ENCODE results near the gene MEGF8. TPM values are rescaled to one million over a fixed set of nuclear protein-coding genes. Genes with fewer than 3 reads are reported as not detected.

Gene MEGF8
- polyA plus RNA-seq, 1 donor from 2014 or later, result 0.90 TPM

DNA sequence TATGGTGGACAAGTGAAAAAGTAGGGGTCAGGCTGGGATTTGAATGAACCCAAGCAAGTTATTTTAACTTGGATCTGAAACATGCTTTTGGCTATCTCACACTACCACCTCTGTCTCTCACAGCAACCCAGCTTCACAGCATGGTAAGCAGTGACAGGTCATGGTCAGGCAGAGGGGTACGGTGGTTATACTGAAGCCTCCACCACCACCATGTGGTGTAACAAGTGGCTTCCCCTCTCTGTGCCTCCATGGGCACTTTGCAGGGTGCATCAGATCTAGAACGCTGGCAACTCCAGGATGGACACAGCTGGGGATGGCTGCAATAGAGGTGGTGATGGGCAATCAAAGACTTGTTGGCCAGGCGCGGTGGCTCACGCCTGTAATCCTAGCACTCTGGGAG is 13.1 kb upstream of the MEGF8 start:
- Mint-ChIP-seq H3K27me3 (peaks cover 22% of the 10 kb centered on the region), H3K36me3 (no peaks in the 10 kb centered on the region), H3K27ac (no peak overlapping the region), H3K9me3 (no peaks in the 10 kb centered on the region), H3K4me3 (peak overlapping the region in 3 of 4 donors; percentile 13 to 74 (median 73)), H3K4me1 (peaks cover 0 to 7% (median 4%) of the 10 kb centered on the region in 3 donors)

- no peaks in the 10 kb centered on the region for H3K36me3 Mint-ChIP-seq
- no peaks in the 10 kb centered on the region for H3K9me3 Mint-ChIP-seq
- peaks cover 0 to 8% (median 4%) of the 10 kb centered on the region in 3 donors for H3K4me1 Mint-ChIP-seq
- H3K4me3 Mint-ChIP-seq, result peak within 1 kb of the TSS; percentile 13 to 91 (median 69)
- H3K27me3 Mint-ChIP-seq, result peaks cover 22% of the 10 kb centered on the region
- peak within 1 kb of the TSS in 1 of 3 donors; percentile 71 for H3K27ac Mint-ChIP-seq
Observed at GRCh38 chr19:42313096-42313839, 12.2 kb upstream of the MEGF8 start, which contains the start of gene TMEM145. TMEM145 (plus strand) TSS chr19:42313309; CDS start chr19:42313377, 68 bp downstream.

DNA sequence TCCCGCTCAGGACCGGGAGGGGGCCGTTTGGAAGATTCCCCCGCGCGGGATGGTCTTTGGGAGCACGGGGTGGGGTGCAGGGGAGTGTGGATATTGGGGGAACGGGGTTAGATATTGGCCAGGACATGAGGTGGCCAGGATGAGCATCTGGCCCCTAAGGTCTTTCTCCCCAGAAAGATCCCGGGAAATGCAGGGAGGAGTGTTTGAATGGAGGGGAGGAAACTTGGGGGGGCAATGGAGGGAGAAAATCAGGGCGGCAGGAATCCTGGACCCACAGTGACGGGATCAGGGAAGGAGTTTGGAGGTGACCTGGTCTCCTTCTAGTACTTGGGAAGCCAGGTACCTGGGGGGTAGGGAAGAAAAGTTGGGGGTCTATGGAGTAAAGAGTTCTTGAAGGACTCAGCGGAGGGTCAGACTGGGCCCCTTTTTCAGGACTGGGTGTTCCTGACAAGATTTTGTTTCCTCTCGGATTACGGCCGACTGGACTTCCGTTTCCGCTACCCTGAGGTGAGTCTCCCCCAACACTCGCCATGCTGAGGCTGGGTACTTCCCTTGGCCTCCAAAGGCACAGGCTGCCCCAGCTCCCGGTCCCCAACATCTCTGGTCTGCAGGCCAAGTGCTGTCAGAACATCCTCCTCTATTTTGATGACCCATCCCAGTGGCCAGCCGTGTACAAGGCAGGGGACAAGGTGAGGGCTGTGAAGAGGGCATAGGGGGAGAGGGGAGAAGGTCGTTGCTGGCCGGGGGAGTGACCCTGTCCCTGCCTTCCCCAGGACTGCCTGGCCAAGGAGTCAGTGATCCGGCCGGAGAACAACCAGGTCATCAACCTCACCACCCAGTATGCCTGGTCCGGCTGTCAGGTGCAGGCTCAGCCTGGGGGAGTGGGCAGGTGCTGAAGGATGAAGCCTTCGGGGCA is 11.3 kb upstream of the MEGF8 start:
- Mint-ChIP-seq H3K36me3 (no peaks in the 10 kb centered on the region), H3K27ac (peak overlapping the region in 1 of 3 donors; percentile 71), H3K4me3 (peak overlapping the region in 3 of 4 donors; percentile 28 to 81 (median 65)), H3K9me3 (no peaks in the 10 kb centered on the region), H3K27me3 (peaks cover 22% of the 10 kb centered on the region), H3K4me1 (peaks cover 0 to 7% (median 4%) of the 10 kb centered on the region in 3 donors)

GRCh38 chr19:42315024-42315423 is 10.4 kb upstream of the MEGF8 start:
- Mint-ChIP-seq H3K27me3 (peaks cover 22% of the 10 kb centered on the region), H3K4me1 (peaks cover 0 to 7% (median 4%) of the 10 kb centered on the region in 3 donors), H3K4me3 (peak overlapping the region in 1 of 4 donors; percentile 77), H3K36me3 (no peaks in the 10 kb centered on the region), H3K27ac (no peak overlapping the region), H3K9me3 (no peaks in the 10 kb centered on the region)

- Mint-ChIP-seq H3K4me3 (peak overlapping the region in 2 of 4 donors; percentile 39 to 66), H3K27me3 (peaks cover 21% of the 10 kb centered on the region), H3K4me1 (peaks cover 0 to 8% (median 4%) of the 10 kb centered on the region in 3 donors), H3K36me3 (no peaks in the 10 kb centered on the region), H3K9me3 (no peaks in the 10 kb centered on the region), H3K27ac (no peak overlapping the region)
Observed at GRCh38 chr19:42316223-42317211, 8.9 kb upstream of the MEGF8 start.

DNA sequence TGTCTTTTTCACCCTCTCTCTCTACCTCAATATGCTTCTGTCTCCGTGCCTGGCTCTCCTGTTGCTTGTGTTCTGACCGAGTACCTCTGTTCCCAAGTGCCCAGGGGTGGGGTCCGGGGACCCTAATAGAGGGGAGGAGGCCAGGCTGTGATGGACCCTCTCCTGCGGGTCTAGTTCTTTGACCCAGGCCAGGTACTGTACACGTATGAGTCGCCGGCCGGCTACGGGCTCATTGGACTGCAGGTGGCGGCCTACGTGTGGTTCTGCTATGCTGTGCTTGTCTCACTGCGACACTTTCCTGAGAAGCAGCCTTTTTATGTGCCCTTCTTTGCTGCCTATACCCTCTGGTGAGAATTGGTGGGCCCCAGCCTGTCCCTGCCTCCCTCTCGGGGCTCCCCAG is 7.9 kb upstream of the MEGF8 start:
- no peak overlapping the region for H3K27ac Mint-ChIP-seq
- no peaks in the 10 kb centered on the region for H3K9me3 Mint-ChIP-seq
- no peaks in the 10 kb centered on the region for H3K36me3 Mint-ChIP-seq
- H3K27me3 Mint-ChIP-seq, result peaks cover 17% of the 10 kb centered on the region
- H3K4me1 Mint-ChIP-seq, result peaks cover 0 to 8% (median 4%) of the 10 kb centered on the region in 3 donors
- peak overlapping the region in 1 of 4 donors; percentile 39 for H3K4me3 Mint-ChIP-seq

DNA sequence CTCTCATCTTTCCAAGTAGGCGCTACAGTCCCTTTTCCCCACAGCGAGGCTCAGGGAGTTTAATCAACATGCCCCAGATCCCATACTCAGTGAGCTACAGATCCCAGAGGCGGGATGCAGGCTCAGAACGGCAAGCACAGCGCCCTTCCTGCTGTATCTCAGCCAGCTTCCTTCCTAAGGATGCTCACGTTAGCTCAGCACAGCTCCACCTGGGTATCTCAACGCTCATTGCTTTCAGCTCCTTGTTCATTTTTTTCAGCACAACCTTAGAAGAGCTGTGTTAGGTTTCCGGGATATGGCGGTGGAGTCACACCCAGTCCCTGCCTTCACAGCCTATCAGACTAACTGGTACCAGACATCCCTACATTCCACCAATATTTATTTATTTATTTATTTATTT is 3.1 kb upstream of the MEGF8 start:
- no peak overlapping the region for H3K4me3 Mint-ChIP-seq
- H3K27ac Mint-ChIP-seq, result no peak overlapping the region
- peaks cover 12% of the 10 kb centered on the region for H3K27me3 Mint-ChIP-seq
- H3K4me1 Mint-ChIP-seq, result peaks cover 13 to 21% (median 13%) of the 10 kb centered on the region in 3 donors
- no peaks in the 10 kb centered on the region for H3K36me3 Mint-ChIP-seq
- H3K9me3 Mint-ChIP-seq, result no peaks in the 10 kb centered on the region

DNA sequence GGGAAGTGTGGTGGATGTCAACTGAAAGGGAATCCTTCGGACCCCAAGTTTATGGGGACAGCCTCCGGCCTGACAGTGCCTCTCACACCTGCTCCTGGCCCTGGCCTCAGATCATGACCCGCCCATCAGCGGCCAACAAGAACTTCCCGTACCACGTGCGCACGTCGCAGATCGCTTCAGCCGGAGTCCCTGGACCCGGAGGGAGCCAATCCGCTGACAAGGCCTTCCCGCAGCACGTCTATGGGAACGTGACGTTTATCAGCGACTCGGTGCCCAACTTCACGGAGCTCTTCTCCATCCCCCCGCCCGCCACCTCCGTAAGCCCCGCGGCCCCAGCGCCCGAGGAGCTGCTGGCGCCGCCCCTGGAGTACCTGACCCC is 2.0 kb upstream of the MEGF8 start:
- peaks cover 11 to 22% (median 19%) of the 10 kb centered on the region in 3 donors for H3K4me1 Mint-ChIP-seq
- H3K36me3 Mint-ChIP-seq, result no peaks in the 10 kb centered on the region
- H3K27me3 Mint-ChIP-seq, result peaks cover 12% of the 10 kb centered on the region
- no peaks in the 10 kb centered on the region for H3K9me3 Mint-ChIP-seq
- H3K27ac Mint-ChIP-seq, result no peak overlapping the region
- H3K4me3 Mint-ChIP-seq, result peak overlapping the region; percentile 33 to 79 (median 56)

DNA sequence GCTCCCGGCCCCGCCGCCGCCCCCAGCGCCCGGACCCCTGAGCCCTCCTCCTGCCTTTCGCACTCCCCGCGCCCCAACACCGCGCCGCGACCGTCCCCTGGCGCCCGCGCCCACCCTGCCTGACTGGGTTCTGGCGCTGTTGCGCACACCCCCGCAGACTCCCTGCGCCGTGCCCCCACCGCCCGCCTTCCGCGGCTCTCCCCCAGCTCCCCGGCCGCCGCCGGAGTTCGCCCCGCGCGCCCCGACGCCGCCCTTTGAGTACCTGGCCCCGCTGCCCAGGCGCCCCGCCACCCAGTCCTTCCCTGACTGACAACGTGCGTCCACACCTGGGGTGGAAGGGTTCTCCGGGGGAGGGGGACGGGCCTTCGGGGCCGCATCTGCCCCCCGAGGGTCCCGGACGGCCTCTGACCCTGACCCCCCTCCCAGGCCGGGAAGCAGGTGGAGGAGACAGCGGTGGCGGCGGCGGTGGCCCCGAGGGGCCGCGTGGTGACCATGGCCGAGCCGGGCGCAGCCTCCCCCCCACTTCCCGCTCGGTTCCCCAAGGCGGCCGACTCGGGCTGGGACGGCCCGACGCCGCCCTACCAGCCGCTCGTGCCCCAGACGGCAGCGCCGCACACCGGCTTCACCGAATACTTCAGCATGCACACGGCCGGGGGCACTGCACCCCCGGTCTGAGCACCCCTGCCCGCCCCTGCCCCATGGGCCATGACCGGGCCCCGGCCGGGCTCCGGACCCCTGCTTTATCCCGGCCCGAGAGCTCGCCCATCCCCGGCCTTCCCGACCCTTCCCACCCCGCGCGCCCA is 1.4 kb upstream of the MEGF8 start:
- H3K27ac Mint-ChIP-seq, result no peak overlapping the region
- peaks cover 11 to 22% (median 19%) of the 10 kb centered on the region in 3 donors for H3K4me1 Mint-ChIP-seq
- no peaks in the 10 kb centered on the region for H3K9me3 Mint-ChIP-seq
- H3K27me3 Mint-ChIP-seq, result peaks cover 12% of the 10 kb centered on the region
- peak overlapping the region in 3 of 4 donors; percentile 72 to 96 (median 93) for H3K4me3 Mint-ChIP-seq
- no peaks in the 10 kb centered on the region for H3K36me3 Mint-ChIP-seq

- peak overlapping the region; percentile 51 to 89 (median 82) for H3K27ac Mint-ChIP-seq
- H3K27me3 Mint-ChIP-seq, result peaks cover 12% of the 10 kb centered on the region
- H3K4me3 Mint-ChIP-seq, result peak overlapping the region; percentile 90 to 97 (median 94)
- no peaks in the 10 kb centered on the region for H3K9me3 Mint-ChIP-seq
- H3K4me1 Mint-ChIP-seq, result peaks cover 15 to 22% (median 22%) of the 10 kb centered on the region in 3 donors
- no peaks in the 10 kb centered on the region for H3K36me3 Mint-ChIP-seq
Observed at GRCh38 chr19:42324655-42325307, 654 bp upstream of the MEGF8 start.

DNA sequence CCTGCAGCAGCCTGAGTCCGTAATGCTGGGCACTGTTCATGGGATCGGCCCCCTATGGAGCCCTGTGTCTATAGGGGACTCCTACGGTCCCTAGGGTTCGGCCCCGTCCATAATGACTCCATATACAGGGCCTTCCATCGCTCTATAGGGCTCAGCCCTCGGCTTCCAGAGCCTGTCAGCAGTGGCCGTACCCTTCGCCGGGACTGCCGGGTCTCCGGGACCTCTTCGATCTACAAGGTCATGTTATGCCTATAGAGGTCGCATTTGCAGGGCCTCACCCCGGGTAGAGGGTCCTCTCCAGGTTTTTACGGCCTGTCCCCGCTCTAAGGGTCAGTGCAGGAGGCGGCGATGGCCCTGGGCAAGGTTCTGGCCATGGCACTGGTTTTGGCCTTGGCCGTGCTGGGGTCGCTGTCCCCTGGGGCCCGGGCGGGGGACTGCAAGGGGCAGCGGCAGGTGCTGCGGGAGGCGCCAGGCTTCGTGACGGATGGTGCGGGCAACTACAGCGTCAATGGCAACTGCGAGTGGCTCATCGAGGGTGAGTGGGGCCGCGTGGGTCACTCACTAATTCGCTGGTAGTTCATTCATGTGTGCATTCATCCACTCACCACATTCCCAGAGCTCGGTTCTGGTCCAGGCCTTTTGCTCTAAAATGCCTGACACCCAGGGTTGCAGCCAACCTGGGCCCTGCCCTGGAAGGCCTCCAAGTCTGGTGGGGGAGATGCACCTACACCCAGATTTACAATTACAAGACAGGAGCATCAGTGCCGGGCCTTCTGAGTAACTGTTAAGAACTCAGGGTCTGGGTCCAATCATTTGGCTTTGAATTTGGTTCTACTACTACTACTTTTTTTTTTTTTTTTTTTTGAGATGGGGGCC is 699 bp downstream of the MEGF8 start:
- H3K4me1 Mint-ChIP-seq, result peaks cover 13 to 22% (median 22%) of the 10 kb centered on the region in 3 donors
- peak overlapping the region; percentile 90 to 97 (median 94) for H3K4me3 Mint-ChIP-seq
- no peaks in the 10 kb centered on the region for H3K9me3 Mint-ChIP-seq
- peaks cover 12% of the 10 kb centered on the region for H3K27me3 Mint-ChIP-seq
- no peaks in the 10 kb centered on the region for H3K36me3 Mint-ChIP-seq
- peak overlapping the region in 2 of 3 donors; percentile 51 to 82 for H3K27ac Mint-ChIP-seq

GRCh38 chr19:42326969-42327368 is 1.5 kb downstream of the MEGF8 start:
- no peaks in the 10 kb centered on the region for H3K9me3 Mint-ChIP-seq
- H3K36me3 Mint-ChIP-seq, result no peaks in the 10 kb centered on the region
- peak overlapping the region in 3 of 4 donors; percentile 34 to 97 (median 90) for H3K4me3 Mint-ChIP-seq
- no peak overlapping the region for H3K27ac Mint-ChIP-seq
- peaks cover 12% of the 10 kb centered on the region for H3K27me3 Mint-ChIP-seq
- H3K4me1 Mint-ChIP-seq, result peaks cover 13 to 22% (median 22%) of the 10 kb centered on the region in 3 donors

All from IgD-negative memory B cell (primary cell).